ENCODE measurements around the gene KIF13A. TPM values are rescaled to one million over a fixed set of nuclear protein-coding genes. Genes with fewer than 3 reads are reported as not detected.
"Not testable (repeated sequence)": the region's sequence is repeated elsewhere in the genome, so short reads cannot be mapped to it uniquely, and the experiment has no call there.

Gene KIF13A
- total and polyA plus RNA-seq, 2 experiments from 2014 or later, result 39.1 to 96.9 TPM

DNA sequence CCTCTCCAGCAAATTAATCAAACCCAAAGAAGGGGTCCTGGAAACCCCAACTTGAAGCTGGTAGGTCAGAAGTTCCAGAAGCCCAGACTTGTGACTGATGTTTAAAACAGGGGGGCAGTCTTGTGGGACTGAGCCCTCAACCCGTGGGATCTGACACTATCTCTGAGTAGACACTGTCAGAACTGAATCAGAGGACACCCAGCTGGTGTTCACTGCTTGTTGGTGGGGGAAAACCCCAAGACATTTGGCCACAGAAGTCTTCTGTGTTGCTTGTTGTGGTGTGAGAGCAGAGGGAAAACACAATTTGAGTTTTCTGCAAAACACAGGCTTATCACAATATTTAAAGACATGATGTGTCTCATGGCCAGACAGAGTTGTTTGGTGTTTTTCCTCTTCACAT lies 29.9 kb downstream of the KIF13A start:
- peaks cover 14% of the 10 kb centered on the region for H3K4me1 ChIP-seq (ENCODE audit: low read depth)
- no peaks in the 10 kb centered on the region for H3K36me3 ChIP-seq
- peak in 1 of 2 donors; percentile 46 for DNase-seq (ENCODE audit: low read depth in 1 of 2, low spot score in 1 of 2)
- H3K4me3 ChIP-seq, result no peak overlapping the region
- no peak for TF ChIP-seq CTCF (IDR thresholded peaks at IDR 0.05; ENCODE audit: low read depth, low read length)
- no peaks in the 10 kb centered on the region for H3K9me3 ChIP-seq (ENCODE audit: low read depth)
- H3K27me3 ChIP-seq, result no peaks in the 10 kb centered on the region
- peak overlapping the region; percentile 49 for H3K27ac ChIP-seq

DNA sequence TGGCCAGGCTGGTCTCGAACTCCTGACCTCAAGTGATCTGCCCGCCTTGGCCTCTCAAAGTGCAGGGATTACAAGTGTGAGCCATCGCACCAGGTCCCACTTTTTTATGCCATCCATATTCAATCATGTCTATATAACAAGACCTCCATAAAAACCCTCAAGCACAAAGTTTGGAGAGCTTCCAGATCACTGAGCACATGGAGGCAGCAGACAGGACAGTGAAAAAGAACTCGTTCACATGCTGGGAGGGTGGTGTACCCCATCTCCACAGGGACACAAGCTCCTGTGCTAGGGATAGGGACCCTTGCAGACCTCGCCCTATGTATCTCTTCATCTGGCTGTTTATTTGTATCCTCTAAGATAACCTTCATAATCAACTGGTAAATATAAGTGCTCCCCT lies 30.3 kb downstream of the KIF13A start:
- no peak for TF ChIP-seq CTCF (IDR thresholded peaks at IDR 0.05; ENCODE audit: low read depth, low read length)
- Histone ChIP-seq H3K36me3 (no peaks in the 10 kb centered on the region), H3K4me1 (ENCODE audit: low read depth) (peaks cover 14% of the 10 kb centered on the region), H3K9me3 (ENCODE audit: low read depth) (no peaks in the 10 kb centered on the region), H3K4me3 (no peak overlapping the region), H3K27me3 (no peaks in the 10 kb centered on the region), H3K27ac (peak overlapping the region; percentile 49)
- DNase-seq (ENCODE audit: low read depth in 1 of 2, low spot score in 1 of 2), result no peak

DNA sequence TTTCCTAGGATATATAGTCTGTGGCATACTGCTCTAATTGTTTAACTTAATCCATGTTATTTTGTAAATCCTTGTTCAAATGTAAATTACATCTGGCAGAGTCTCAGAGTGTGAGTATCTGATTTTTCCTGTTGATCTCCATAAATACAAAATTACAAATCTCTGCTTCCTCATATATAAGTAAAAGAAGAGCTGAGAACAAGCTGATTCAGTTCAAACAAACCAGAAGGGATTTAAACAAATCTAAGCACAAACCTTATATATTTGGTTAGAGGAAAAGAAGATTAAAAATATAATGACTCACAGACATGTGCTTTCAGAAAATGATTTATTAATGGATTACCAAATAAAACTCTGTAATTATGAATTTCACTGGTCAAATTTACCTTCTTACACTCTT lies 37.3 kb downstream of the KIF13A start:
- Histone ChIP-seq H3K9me3 (ENCODE audit: low read depth) (no peaks in the 10 kb centered on the region), H3K36me3 (no peaks in the 10 kb centered on the region), H3K4me1 (ENCODE audit: low read depth) (peaks cover 7% of the 10 kb centered on the region), H3K27me3 (no peaks in the 10 kb centered on the region), H3K27ac (no peak overlapping the region), H3K4me3 (no peak overlapping the region)
- no peak for DNase-seq (ENCODE audit: low read depth in 1 of 2, low spot score in 1 of 2)
- no peak for TF ChIP-seq CTCF (IDR thresholded peaks at IDR 0.05; ENCODE audit: low read depth, low read length)

DNA sequence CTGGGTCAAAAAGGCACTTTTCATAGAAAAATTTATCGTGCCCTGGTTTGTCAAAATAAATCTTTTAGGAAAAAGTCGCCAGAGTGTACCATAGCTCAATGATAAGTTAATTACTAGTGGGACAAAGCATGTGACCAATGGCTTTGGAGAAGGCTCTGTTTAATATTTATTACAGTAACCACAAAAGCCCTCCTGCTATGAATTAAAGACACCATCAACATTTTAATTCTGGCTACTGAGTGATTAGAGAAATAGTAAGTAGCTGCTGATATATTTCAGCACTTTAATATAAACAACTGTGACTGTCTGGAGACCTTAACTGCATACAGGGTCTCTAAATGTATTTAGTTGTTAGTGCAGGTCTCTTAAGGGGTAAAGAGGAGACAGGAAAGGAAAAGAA lies 38.3 kb downstream of the KIF13A start:
- no peak for TF ChIP-seq CTCF (IDR thresholded peaks at IDR 0.05; ENCODE audit: low read depth, low read length)
- H3K27ac ChIP-seq, result no peak overlapping the region

GRCh38 chr6:17948725-17949124 lies 38.7 kb downstream of the KIF13A start:
- TF ChIP-seq CTCF (IDR thresholded peaks at IDR 0.05; ENCODE audit: low read depth, low read length), result no peak
- H3K36me3 ChIP-seq, result no peaks in the 10 kb centered on the region
- DNase-seq (ENCODE audit: low read depth in 1 of 2, low spot score in 1 of 2), result no peak
- H3K27ac ChIP-seq, result no peak overlapping the region
- no peaks in the 10 kb centered on the region for H3K27me3 ChIP-seq
- H3K4me3 ChIP-seq, result no peak overlapping the region
- H3K4me1 ChIP-seq (ENCODE audit: low read depth), result peaks cover 18% of the 10 kb centered on the region
- H3K9me3 ChIP-seq (ENCODE audit: low read depth), result no peaks in the 10 kb centered on the region

More for the DNA sequence above, 38.3 kb downstream of the KIF13A start:
- H3K36me3 ChIP-seq, result no peaks in the 10 kb centered on the region
- no peaks in the 10 kb centered on the region for H3K27me3 ChIP-seq
- H3K4me3 ChIP-seq, result no peak overlapping the region
- peaks cover 13% of the 10 kb centered on the region for H3K4me1 ChIP-seq (ENCODE audit: low read depth)
- no peak for DNase-seq (ENCODE audit: low read depth in 1 of 2, low spot score in 1 of 2)
- no peaks in the 10 kb centered on the region for H3K9me3 ChIP-seq (ENCODE audit: low read depth)

GRCh38 chr6:17947574-17947973 lies 39.9 kb downstream of the KIF13A start:
- H3K9me3 ChIP-seq (ENCODE audit: low read depth); H3K27me3 ChIP-seq; H3K36me3 ChIP-seq; DNase-seq (ENCODE audit: low read depth in 1 of 2, low spot score in 1 of 2); H3K27ac ChIP-seq; H3K4me3 ChIP-seq: not testable (repeated sequence)
- peaks cover 18% of the 10 kb centered on the region for H3K4me1 ChIP-seq (ENCODE audit: low read depth)
